OCI-LY1 (cell line): ENCODE measurements around the gene TRPC3.
A peak's percentile ranks its signal among the peaks of the same experiment; 100 is the strongest.

Experiments used
- EZH2 ChIP-seq: fragments of 200-600 bp; sonication (generic), shearing (Covaris generic); IDR thresholded peaks from 2 replicates; pipeline ENCODE4 v1.8.0; 2017; ENCODE audit warnings: borderline replicate concordance, mixed run types, mild to moderate bottlenecking, antibody characterized with exemption, low read length, moderate library complexity, mixed read lengths
- TF ChIP-seq, protein P1 (sequence below): fragments of 200-600 bp; sonication (generic), shearing (Covaris generic); IDR thresholded peaks from 2 replicates; pipeline ENCODE4 v1.5.1; 2017; ENCODE audit warnings: mild to moderate bottlenecking, antibody characterized with exemption, low read length, moderate library complexity, mixed read lengths

- TF ChIP-seq, protein P1, sequence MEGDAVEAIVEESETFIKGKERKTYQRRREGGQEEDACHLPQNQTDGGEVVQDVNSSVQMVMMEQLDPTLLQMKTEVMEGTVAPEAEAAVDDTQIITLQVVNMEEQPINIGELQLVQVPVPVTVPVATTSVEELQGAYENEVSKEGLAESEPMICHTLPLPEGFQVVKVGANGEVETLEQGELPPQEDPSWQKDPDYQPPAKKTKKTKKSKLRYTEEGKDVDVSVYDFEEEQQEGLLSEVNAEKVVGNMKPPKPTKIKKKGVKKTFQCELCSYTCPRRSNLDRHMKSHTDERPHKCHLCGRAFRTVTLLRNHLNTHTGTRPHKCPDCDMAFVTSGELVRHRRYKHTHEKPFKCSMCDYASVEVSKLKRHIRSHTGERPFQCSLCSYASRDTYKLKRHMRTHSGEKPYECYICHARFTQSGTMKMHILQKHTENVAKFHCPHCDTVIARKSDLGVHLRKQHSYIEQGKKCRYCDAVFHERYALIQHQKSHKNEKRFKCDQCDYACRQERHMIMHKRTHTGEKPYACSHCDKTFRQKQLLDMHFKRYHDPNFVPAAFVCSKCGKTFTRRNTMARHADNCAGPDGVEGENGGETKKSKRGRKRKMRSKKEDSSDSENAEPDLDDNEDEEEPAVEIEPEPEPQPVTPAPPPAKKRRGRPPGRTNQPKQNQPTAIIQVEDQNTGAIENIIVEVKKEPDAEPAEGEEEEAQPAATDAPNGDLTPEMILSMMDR, result peak; percentile 83
- TF ChIP-seq EZH2, result no peak
These were observed 1.6 kb downstream of the TRPC3 start for GRCh38 chr4:121950212-121950679.
